Amniotic epithelial cell (primary cell): ENCODE results near the gene SBK1.
A peak's percentile ranks its signal among the peaks of the same experiment; 100 is the strongest.

ENCODE experiments used
- DNase-seq: peaks from one replicate; pipeline ENCODE4 v3.0.0-alpha.2; 2010; ENCODE audit warnings: low read depth

Gene SBK1

DNA sequence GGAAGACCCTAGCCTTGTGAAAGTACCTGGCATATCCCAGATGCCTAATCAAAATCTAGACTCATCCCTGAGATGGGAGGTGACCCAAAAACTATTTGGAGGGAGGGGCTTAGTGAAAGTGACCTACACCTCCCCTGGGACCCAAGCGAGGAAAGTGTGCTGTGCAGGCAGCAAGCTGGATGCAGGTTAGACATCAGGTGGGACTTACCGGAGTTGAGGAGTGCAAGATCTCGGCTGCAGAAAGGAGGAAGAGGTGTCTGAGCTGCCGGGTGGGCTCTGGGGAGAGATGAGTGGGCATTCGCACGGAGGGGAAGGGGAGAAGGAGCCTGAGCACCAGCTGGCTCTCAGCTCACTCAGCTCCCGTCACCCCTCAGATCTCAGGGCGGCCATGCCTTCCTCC lies 10.3 kb upstream of the SBK1 start:
- DNase-seq, result no peak

GRCh38 chr16:28283173-28283572 lies 9.2 kb upstream of the SBK1 start:
- no peak for DNase-seq

DNA sequence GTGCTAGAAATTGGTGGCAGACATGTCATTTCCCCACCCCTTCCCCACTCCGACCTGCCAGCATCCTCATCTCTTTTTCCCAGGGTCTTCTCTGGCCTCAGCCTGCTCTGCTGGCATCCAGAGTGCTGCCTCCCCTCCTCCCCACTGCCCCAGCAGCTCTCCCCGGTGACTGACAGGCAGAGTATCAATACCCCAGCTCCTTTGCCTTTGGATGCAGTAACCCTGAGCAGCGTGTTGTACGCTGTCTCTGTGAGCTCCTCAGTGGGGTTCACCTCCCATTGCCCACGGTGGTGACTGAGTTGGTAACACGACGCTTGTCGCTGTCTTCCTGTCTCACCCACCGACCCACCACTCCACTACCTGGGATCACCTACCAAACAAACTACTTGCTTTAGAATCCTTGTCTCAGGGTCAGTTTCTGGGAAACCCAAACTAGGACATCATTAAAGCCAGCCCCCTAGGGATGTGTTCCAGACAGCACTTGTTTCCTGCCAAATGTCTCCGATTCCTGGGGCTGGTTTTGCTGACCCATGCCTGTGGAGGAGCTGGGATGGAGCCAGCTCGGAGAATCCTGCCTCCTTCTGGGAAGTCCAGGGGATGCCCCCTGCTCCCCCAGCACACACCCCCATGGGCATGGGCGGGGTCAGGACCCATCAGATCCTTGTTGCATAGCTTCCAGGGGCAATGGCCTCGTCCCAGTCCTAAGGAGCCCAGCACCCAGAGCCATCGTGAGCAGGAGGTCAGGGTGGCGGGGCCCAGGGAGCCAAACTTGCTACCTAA lies 8.3 kb upstream of the SBK1 start:
- no peak for DNase-seq

DNA sequence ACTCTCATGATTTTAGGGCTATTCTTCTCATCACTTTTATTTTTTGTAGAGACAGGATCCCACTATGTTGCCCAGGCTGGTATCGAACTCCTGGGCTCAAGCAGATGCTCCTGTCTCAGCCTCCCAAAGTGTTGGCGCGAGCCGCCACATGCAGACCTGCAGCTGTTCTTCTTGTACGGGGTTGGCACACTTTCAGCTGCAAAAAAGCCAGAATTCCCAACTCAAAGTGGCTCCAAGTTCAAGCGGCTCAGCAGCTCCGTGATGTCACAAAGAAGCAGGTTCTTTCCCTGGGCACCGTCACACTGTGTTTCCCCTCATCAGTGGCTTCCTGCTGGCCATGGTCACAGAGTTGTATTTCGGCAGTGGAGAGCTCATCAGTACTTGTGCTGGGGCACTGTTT lies 6.7 kb upstream of the SBK1 start:
- no peak for DNase-seq

DNA sequence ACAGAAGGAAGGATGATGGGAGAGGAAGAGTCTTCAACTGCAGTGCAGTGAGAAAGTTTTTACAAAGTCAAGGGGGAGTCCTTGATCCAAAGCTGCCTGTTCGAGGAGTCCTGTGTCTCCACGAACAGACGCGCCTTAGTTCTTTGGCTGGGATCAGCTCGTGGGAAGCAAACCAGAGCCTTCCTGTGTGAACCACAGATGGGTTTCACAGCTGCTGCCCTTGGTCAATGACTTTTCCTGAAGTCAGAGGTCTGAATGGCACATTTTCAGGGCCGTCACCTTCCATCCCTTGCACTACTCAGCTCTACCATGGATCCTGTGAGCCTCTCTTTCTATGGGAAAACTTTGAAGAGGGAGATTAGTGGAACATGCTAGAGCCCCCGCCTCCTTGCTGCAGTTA lies 4.2 kb upstream of the SBK1 start:
- no peak for DNase-seq

GRCh38 chr16:28289048-28289447 lies 3.3 kb upstream of the SBK1 start:
- DNase-seq, result no peak

- DNase-seq, result no peak
Observed at GRCh38 chr16:28289939-28290858, 2.1 kb upstream of the SBK1 start.

DNA sequence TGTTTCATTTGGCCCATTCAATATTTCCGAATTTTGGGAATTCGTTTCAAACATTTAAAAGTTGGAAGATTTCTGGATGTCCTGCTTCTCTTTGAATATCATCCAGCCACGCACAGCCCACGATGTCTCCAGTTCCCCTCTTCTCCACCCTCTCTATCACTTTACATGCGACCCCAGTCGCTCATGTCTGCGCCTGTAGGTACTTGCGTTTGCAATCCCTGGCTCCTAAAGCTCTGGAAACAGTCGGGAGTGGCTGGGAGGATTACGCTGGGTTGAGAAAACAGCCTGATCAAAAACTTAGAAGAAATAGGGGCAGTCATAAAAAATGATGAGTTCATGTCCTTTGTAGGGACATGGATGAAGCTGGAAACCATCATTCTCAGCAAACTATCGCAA lies 1.5 kb upstream of the SBK1 start:
- no peak for DNase-seq

DNA sequence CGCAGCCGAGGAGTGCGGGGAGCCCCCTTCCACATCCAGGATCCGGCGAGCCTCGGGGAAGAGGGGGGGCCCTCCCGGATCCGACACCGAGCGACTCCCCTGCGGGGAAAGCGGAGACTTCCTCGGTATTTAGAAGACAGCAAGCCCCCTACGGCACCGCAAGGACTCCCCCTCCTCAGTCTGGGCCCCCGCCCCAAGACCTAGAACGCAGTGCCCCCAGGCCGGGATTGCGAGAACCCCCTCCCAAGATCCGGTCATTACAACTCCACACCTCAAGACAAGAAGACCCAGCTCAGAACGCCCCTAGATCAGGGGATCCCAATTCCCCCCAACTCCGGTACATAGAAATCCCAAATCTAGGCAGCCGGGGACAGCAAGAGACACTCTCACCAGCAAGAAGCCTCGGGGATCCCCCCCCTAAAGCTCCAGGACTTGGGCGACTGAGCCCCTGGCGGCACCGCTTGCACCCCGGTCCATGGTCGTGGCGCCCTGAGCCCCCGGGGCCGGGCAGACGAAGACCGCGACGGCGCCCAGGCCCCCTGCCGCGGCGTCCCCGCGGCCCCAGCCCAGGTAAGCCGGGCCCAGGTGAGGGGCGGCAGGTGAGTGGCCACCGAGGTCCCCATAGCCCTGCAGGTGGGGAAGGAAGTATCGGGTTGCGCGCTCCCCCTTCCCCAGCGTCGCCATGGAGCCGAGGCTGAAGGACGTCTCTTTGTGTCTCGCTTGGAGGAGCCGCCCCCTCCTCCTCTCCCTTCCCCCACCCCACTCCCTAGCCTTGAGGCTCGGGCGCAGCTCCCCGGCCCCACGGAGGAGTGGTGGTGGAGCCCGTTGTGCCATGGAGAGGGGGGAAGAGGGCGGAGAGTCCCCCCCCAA lies 641 bp downstream of the SBK1 start:
- DNase-seq, result no peak

- no peak for DNase-seq
Observed at GRCh38 chr16:28293601-28293960, 1.3 kb downstream of the SBK1 start.

DNA sequence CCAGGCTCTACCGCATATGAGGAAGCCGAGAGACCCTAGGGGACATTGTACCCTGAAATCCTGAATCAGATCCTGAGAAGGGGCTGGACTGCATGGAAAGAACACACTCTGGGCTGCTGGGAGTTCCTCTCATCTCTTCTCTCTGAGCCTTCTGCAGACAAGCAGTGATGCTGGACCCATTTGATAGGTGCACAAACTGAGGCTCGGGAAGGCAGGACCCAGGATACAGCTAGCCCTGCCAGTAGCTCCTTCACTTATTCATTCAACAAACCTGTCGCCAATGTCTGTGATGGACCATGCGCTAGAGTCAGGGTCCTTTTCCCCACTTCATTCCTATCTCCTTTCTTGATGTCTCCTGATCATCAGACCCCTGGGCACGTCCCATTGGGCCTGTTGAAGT lies 1.9 kb downstream of the SBK1 start:
- DNase-seq, result no peak

DNA sequence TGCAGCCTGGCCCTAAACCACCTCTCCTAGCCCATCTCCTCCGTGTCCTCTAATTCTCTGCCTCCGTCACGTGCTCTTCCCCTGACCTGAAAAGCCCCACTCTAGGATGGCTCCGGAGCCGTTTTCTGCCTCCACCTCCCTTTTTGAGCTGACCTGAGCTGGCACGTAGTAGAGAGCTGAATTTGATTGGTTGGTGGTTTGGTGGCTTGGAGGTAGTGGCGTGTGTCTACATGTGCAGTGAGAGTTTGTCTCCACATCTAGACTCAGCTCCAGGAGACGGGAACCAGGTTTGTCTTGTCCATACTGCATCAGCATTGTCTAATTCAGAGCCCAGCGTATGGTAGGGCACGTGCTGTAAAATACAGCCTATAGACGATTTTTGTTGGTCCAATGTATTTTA lies 3.0 kb downstream of the SBK1 start:
- no peak for DNase-seq

- no peak for DNase-seq
Observed at GRCh38 chr16:28297308-28297707, 5.0 kb downstream of the SBK1 start.

- no peak for DNase-seq
Observed at GRCh38 chr16:28297784-28298510, 5.6 kb downstream of the SBK1 start.

DNA sequence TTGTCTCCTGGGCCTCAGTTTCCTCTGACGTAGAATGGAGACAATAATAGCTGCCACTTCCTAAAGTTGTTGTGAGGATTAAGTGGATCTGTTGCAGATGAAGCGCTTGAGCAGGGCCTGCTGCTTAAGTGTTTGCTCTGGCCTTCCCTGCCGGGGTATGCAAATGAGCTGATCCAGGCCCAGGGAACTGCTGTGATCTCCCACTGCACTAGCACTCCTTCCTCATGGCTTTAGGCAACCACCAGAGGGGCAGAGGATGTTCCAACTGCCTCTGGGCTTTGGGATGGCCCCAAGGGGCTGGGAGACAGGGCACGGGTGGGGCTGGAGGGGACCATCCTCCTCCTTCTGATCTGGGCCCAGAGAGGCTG lies 6.2 kb downstream of the SBK1 start:
- no peak for DNase-seq

DNA sequence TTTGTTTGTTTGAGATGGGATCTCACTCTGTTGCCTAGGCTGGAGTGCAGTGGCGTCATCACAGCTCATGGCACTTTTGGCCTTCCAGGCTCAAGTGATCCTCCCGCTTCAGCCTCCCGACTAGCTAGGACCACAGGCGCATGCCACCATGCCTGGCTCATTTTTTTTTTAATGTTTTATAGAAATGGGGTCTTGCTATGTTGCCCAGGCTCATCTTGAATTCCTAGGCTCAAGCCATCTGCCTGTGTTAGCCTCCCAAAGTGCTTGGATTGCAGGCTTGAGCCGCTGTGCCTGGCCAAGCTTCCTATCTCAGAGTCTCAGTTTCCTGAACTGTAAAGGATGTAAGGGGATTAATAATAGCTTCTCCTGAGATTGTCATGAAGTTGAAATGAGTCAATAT lies 8.0 kb downstream of the SBK1 start:
- DNase-seq, result no peak

DNA sequence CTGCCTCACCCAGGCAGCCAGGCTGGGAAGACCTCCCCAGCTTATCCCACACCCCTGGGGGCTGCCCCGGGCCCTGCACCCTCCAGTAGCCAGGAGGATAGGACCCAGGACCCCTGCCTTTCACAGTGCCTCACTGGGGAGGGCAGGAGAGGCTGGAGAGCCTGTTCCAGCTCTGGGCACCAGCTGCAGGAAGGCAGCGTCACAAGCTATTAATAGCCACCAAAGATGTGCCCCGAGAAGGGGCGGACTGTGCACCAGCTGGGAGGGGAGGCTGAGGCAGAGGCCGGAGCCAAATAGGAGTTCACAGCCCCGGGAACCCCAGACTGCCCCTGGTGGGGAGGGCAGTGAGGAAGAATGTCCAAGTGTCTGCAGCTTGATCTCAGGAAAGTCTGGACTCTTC lies 8.8 kb downstream of the SBK1 start:
- DNase-seq, result no peak

- DNase-seq, result no peak
Observed at GRCh38 chr16:28301620-28302019, 9.3 kb downstream of the SBK1 start.

DNA sequence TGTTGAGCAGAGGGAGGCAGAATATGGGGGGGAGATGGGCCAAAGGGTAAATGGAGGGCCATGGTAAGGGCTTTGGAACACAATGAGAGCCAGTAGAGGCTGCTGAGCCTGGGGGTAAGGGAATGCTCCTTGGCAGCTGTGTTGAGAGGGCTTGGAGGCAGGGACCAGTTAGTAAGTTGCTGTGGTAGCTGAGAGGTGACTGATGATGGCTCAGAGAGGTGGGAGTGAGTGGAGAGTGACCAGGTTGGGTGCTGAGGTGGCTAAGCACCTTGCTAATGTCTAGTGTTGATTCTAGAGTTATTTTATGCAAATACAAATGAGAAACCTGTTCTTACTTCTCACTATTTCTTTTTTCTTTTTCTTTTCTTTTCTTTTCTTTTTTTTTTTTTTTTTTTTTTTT lies 10.8 kb downstream of the SBK1 start:
- DNase-seq, result no peak

- peak; percentile 53 for DNase-seq
Observed at GRCh38 chr16:28304214-28304613, 11.9 kb downstream of the SBK1 start.

DNA sequence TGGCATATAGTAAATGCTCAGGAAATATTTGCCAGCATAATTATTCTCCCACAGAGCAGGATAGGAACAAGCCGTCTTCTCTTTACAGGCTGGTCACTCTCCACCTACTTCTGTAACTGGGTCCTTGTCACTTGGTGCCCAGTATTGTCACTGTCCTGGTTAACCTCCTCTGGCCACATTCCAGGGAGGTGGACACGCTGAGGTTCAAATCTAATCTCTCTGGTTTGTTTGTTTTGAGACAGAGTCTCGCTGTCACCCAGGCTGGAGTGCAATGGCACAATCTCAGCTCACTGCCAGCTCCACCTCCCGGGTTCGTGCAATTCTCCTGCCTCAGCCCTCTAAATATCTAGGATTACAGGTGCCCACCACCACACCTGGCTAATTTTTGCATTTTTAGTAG lies 15.6 kb downstream of the SBK1 start:
- DNase-seq, result no peak
